Pons (tissue), 1 donor: ENCODE measurements around the gene SLC45A1.
A peak's percentile ranks its signal among the peaks of the same experiment; 100 is the strongest.

Experiments used
- DNase-seq: peaks from one replicate; pipeline ENCODE4 v3.0.0-alpha.2; 2016; ENCODE audit warnings: low spot score

SLC45A1 gene

GRCh38 chr1:8384577-8384976 lies 66.7 kb downstream of the SLC45A1 start:
- peak; percentile 52 for DNase-seq

DNA sequence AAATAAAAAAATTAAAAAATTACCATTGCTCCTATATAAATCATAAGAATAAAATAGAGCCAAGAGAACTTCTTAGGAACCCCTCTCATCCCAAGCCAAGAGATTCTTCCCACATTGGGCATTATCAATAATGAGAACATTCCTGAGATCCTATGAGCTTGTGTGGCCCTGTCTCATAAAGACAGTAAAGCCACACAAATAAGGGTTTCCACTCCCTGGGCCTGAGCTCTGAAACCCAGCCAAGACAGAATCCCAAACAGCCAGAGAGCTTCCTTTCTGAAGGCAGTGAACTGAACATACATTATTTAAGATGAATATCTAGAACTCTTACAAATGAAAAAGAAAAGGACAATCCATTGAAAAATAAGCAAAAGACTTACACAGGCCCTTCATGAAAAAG lies 68.3 kb downstream of the SLC45A1 start:
- DNase-seq: no peak

DNA sequence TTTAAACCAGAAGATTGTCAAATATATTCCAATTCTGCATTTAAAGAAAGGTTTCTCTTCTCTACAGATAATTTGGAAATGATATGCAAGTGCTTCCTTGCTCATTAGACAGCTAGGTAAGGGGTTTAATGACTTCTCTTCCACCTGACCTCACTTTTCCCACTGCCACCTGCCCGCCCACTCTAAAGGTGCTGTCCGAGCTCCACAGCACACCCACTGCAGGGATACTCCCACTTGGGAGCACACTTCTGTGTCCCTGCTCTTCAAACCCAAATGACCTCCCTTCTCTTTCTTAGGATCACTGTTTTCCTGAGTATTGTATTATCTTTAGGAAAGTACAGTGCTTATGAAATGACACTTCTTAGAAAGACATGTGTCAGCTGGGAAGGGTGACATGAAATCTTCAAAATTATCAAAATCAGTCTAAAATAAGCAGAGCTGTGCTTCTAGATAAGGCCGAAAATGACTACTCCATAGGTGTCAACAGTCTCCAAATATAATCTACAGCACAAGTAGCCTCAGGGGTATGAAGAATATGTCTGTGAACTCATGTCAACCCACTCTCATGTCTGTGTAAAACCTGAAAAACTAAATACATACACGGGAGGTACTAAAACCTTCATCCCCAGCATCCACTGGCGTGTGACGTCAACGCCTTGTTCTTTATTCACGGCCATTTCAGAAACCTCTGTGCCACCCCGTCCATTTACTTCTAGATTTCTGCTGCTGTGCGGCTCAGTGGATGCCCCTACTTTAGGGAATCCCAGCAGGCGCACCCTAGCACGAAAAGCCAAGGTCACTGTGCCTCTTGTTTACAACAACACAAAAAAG lies 71.0 kb downstream of the SLC45A1 start:
- no peak for DNase-seq

GRCh38 chr1:8389958-8390535 lies 72.1 kb downstream of the SLC45A1 start:
- DNase-seq: no peak

DNA sequence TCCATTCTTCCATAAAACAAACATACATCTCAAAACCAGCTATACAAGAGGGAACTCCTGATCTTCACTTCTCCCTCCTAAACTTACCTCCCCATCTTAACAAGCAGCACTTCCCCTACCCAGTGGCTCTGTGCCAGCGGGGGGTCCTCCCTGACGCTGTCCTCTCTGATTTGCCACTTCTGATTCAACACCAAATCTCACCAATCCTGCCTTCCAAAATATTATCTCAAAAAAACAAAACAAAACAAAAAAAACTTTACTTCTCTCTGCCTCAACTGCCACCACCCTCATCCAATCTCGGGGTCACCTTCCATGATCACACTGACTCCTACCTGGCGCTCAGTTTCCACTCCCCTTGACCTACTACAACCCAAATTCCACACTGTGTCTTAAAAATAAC lies 72.8 kb downstream of the SLC45A1 start:
- DNase-seq: no peak

- no peak for DNase-seq
Observed at GRCh38 chr1:8392522-8392921, 74.6 kb downstream of the SLC45A1 start.
